GM19025 (cell line): ENCODE results near the gene TGIF2LY.
"Not testable (repeated sequence)": the region's sequence is repeated elsewhere in the genome, so short reads cannot be mapped to it uniquely, and the experiment has no call there.

ENCODE experiments used
- ATAC-seq: cut with Tn5 transposase; IDR thresholded peaks from one replicate; pipeline ENCODE4 v1.9.1; 2021; ENCODE audit warnings: mild to moderate bottlenecking, low read depth, moderate library complexity; ENCODE audit not compliant: unreplicated experiment

TGIF2LY gene

GRCh38 chrY:3578767-3579166, at the start of gene TGIF2LY:
TSS of gene TGIF2LY (plus strand) at chrY:3579067. CDS start at chrY:3579245, 178 bp downstream.
- not testable (repeated sequence) for ATAC-seq
